ENCODE data around the gene C5orf58.

DNA sequence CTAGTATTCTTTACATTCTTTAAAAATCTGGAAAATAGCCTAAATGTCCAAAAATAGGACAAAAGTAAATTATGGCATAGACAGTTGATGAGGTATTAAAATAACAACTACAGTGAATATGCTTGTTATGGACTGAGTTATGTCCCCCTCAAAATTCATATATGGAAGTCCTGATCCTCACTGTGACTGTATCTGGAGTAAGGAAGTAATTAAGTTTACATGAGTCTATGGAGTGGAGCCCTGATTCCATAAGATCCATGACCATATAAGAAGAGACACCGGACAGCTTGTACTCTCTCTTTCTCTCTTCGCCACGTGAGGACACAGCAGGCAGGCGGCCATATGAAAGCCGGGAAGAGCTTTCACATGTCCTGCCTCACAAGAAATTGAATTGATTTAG is 28.6 kb upstream of the C5orf58 start:
- TF ChIP-seq CTCF (IDR thresholded peaks at IDR 0.05 in 2 of 3, conservative IDR thresholded peaks at IDR 0.05 in 1 of 3; ENCODE audit: insufficient read depth in 2 of 3, low read depth in 1 of 3, low read length in 3 of 3) = no peak
- TF ChIP-seq CEBPB (tag; IDR thresholded peaks at IDR 0.05) = no peak
- no peak for TF ChIP-seq ZNF830 (CRISPR knock-in tag; IDR thresholded peaks at IDR 0.05)
- no peak for TF ChIP-seq RUNX1 (IDR thresholded peaks at IDR 0.05; ENCODE audit: low read depth)
- TF ChIP-seq ZNF766 (CRISPR knock-in tag; conservative IDR thresholded peaks at IDR 0.05) = no peak
- TF ChIP-seq EZH2 (IDR thresholded peaks at IDR 0.05; ENCODE audit: borderline replicate concordance, low read depth, low read length) = no peak
- TF ChIP-seq HDAC2 (IDR thresholded peaks at IDR 0.05) = no peak
- TF ChIP-seq GATAD2A (IDR thresholded peaks at IDR 0.05) = no peak
- no peak for TF ChIP-seq KDM1A (IDR thresholded peaks at IDR 0.05)
- no peak for TF ChIP-seq TBP (optimal IDR thresholded peaks at IDR 0.05; ENCODE audit: low read depth, low read length)
- TF ChIP-seq ZNF644 (tag; IDR thresholded peaks at IDR 0.05; ENCODE audit: low read depth) = no peak
- no peak for TF ChIP-seq VEZF1 (CRISPR knock-in tag; IDR thresholded peaks at IDR 0.05)
- no peak for TF ChIP-seq POLR2A (conservative IDR thresholded peaks at IDR 0.05)
- TF ChIP-seq DPF2 (IDR thresholded peaks at IDR 0.05) = no peak
